DMS 273 (cell line): ENCODE results near the gene S100A5.
"Not testable (repeated sequence)": the region's sequence is repeated elsewhere in the genome, so short reads cannot be mapped to it uniquely, and the experiment has no call there.

ENCODE experiments used
- DNase-seq: peaks from one replicate; lab custom pipeline; 2025; ENCODE audit not compliant: unreplicated experiment; lab: John Stamatoyannopoulos, UW

The S100A5 gene

GRCh38 chr1:153567621-153568366 is 27.1 kb upstream of the S100A5 start:
- DNase-seq = peak; percentile 81

- DNase-seq = peak; percentile 99
Measured at GRCh38 chr1:153566414-153567371, 26.0 kb upstream of the S100A5 start.

DNA sequence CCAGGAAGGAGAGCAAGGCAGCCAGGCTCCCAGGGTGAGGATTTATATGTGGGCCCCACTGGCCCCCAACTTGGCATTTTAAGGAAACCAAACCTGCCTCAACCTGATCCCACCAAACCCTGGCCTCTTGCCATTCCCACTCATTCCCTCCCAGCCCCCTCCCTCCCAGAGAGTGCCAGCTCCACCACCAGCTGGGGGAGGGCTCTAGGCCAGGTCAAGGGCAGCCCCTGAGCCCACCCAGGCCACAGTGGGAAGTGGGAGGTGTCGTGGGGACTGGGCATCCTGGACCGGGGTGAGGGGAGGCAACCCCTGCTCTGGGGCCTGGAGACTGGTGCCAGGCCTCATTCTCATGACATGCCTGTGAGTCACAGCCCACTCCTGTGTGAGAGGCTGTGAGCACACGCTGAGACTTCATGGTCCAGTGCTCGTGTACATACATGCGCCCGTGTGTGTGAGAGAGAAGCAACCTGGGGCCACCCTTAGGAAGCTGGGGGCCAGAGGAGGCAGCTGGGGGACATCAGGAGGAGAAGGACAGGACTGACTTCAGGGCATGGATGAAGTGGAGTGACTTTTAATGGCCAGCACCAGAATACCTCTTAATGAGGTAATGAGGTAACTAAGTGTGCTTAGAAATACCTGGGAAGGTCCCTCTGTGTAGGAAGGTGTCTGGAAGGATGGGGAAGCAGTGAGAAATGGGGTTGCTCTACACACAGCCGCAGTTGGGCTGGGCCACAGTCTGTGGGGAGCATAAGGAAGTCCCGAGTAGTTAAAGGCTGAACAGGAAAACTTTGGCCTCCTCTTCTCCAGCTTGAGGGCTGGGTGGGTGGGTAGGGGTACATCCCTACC is 25.0 kb upstream of the S100A5 start, which contains the start of gene S100A2:
S100A2 (minus strand) TSS at position 316 of the 846 bp plus-strand sequence. CDS start 1,967 bp downstream, outside the sequence.
- peak; percentile 92 for DNase-seq

DNA sequence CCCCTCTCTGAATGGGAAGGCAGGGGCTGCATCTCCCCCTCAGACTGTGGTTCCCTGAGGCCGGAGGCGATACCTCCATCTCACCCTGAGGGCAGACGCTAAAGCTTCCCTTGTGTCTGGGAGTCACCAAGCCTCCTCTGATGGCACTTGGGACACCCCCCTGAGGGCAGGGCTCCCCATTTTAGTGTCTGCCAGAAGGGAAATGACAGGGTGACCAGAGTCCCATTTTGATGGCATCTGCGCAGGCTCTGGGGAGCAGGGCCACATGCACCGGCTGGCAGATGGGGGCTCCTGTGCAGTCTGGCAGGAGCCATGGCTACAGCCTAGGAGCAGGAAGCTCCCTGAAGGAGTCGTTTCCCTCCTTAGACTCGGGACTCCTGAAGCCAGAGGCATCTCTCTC is 23.3 kb upstream of the S100A5 start:
- DNase-seq = peak; percentile 60

DNA sequence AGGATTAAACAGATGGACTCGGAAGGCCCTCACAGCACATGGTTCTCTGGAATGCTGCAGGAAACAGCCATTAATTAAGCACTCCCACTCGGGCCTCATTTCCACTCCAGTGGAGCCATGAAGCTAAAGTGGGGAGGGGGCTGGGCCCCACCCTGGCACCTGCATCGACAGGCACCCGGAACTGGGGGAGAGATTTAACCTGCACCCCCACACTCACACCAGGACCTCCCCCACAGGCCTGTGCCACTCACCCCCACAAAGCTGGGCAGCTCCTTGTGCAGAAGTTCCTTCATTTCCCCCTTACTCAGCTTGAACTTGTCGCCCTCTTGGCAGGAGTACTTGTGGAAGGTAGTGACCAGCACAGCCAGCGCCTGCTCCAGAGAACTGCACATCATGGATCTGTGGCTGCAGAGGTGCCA is 22.8 kb upstream of the S100A5 start:
- peak; percentile 43 for DNase-seq

DNA sequence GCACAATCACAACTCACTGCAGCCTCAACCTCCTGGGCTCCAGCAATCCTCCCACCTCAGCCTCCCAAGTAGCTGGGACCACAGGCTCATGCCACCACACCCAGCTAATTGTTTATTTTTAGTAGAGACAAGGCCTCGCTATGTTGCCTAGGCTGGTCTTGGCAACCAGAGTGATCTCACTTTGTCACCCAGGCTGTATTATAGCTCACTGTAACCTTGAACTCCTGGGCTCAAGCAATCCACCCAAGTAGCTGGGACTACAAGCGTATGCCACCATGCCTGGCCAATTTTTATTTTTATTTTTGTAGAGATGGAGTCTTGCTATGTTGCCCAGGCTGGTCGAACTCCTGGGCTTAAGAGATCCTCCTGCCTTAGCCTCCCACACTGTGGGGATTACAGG is 21.3 kb upstream of the S100A5 start:
- not testable (repeated sequence) for DNase-seq

GRCh38 chr1:153561466-153561985 is 20.8 kb upstream of the S100A5 start:
- no peak for DNase-seq

DNA sequence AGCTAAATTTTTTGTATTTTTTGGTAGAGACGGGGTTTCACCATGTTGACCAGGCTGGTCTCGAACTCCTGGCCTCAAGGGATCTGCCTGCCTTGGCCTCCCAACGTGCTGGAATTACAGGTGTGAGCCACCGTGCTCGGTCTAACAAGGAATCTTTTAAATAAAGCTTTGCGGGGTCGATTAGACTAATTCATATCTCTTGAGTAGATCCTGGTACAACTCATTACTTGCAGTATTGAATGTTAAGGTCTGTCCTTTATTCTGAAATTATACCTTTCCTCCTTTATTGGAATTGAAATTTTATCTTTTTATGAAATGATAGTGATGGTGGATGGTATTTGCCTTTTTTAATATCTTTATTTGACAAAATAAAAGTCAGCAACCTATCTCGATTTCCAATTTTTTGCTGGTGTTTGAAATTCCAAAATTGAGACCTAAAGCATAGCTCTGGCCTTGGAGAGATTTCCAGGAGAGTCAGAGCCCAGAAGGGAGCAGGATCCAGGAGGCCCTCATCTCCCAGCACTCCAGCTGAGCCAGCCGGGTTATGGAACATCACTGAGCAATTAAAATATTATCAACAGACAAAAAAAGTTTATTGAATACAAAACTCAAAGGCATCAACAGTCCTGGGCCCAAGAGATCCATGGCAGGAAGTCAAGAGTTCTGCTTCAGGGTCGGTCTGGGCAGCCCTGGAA is 20.2 kb upstream of the S100A5 start:
- no peak for DNase-seq

- no peak for DNase-seq
Measured at GRCh38 chr1:153560241-153560640, 19.5 kb upstream of the S100A5 start.

- no peak for DNase-seq
Measured at GRCh38 chr1:153557877-153558276, 17.1 kb upstream of the S100A5 start.

- DNase-seq = no peak
Measured at GRCh38 chr1:153556348-153556747, 15.6 kb upstream of the S100A5 start.

GRCh38 chr1:153553830-153554541 is 13.3 kb upstream of the S100A5 start:
- DNase-seq = no peak

GRCh38 chr1:153553096-153553495 is 12.4 kb upstream of the S100A5 start:
- no peak for DNase-seq

- peak; percentile 35 for DNase-seq
Measured at GRCh38 chr1:153552335-153552734, 11.6 kb upstream of the S100A5 start.

- no peak for DNase-seq
Measured at GRCh38 chr1:153550827-153551500, 10.2 kb upstream of the S100A5 start.

DNA sequence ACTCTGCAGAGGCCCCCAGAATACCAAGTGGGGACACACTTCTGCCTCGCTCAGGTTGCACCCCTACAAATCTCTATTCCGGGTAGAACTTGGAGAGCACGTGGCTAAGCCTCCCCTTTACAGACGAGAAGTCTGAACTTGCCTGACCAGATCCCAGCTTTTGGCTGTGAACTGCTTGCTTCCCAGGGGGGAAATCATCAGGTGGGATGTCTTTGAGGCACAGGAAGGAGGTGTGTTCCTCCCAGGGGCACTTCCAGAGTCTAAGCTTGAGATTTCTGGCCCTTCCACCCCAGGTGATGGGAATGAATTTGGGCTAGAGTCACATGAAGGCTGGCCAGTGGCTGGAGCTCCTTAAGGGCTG is 9.6 kb upstream of the S100A5 start:
- DNase-seq = no peak

GRCh38 chr1:153549741-153550397 is 9.1 kb upstream of the S100A5 start:
- DNase-seq = no peak
